Neutrophil (primary cell): ENCODE measurements around the gene UTP20.

Experiments used
- H3K27ac ChIP-seq: fragments of 200-600 bp; sonication (generic); 2 replicates; pipeline ENCODE4 v1.5.1; 2016; ENCODE audit warnings: mild to moderate bottlenecking, moderate library complexity
- H3K27me3 ChIP-seq: fragments of 200-600 bp; sonication (generic); 2 replicates; pipeline ENCODE4 v1.6.0; 2016; ENCODE audit warnings: mild to moderate bottlenecking
- H3K36me3 ChIP-seq: fragments of 200-600 bp; sonication (generic); 2 replicates; pipeline ENCODE4 v1.5.1; 2017
- H3K4me1 ChIP-seq, 2 experiments: fragments of 200-600 bp in 1 of 2; sonication (generic) in 1 of 2; 1 replicate in 1 of 2; 2 replicates in 1 of 2; pipeline versions ENCODE4 v1.5.1 to v1.6.1; 2013 to 2016; ENCODE audit warnings: low read depth in 1 of 2, low read length in 1 of 2, mild to moderate bottlenecking in 1 of 2, moderate library complexity in 1 of 2; ENCODE audit not compliant: control insufficient read depth in 1 of 2, insufficient read depth in 1 of 2
- H3K4me3 ChIP-seq, 2 experiments: fragments of 200-600 bp in 1 of 2; sonication (generic) in 1 of 2; 1 replicate in 1 of 2; 2 replicates in 1 of 2; pipeline ENCODE4 v1.5.1; 2013 to 2016; ENCODE audit warnings: low read depth in 1 of 2, low read length in 1 of 2, mild to moderate bottlenecking in 1 of 2, moderate library complexity in 1 of 2
- H3K9me3 ChIP-seq: fragments of 200-600 bp; sonication (generic); 2 replicates; pipeline ENCODE4 v1.5.1; 2016
- TF ChIP-seq, protein P1 (sequence below): fragments of 200-600 bp; sonication (generic); IDR thresholded peaks from 2 replicates; pipeline ENCODE4 v1.5.1; 2016; ENCODE audit warnings: antibody characterized with exemption

The UTP20 gene

DNA sequence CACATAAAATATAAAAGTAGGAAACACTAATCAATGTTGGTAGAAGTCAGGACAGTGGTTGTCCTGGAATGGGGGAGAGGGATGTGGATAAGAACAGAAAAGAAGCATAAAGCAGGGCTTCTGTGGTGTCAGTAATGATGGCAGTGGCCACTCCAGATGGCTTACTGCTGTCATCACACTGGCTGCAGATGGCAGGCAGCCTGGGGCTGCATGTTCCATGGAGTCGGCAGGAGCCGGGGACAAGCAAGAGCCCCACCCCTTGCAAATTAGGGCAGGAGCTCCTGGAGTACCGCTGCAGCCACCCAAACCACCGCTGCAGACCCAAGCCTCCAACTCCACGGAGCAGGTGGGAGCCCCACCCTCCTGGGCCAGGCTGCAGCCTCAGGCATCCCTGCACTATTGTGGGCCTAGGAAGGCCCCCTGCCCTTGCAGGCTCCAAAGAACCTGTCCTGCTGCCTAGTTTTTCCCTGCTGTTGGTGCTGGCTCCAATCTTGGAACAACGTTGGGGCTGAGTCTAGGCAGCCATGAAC, 41.0 kb upstream of the UTP20 start:
- no peaks in the 10 kb centered on the region for H3K27me3 ChIP-seq
- H3K4me3 ChIP-seq, result no peak overlapping the region
- TF ChIP-seq, protein P1, sequence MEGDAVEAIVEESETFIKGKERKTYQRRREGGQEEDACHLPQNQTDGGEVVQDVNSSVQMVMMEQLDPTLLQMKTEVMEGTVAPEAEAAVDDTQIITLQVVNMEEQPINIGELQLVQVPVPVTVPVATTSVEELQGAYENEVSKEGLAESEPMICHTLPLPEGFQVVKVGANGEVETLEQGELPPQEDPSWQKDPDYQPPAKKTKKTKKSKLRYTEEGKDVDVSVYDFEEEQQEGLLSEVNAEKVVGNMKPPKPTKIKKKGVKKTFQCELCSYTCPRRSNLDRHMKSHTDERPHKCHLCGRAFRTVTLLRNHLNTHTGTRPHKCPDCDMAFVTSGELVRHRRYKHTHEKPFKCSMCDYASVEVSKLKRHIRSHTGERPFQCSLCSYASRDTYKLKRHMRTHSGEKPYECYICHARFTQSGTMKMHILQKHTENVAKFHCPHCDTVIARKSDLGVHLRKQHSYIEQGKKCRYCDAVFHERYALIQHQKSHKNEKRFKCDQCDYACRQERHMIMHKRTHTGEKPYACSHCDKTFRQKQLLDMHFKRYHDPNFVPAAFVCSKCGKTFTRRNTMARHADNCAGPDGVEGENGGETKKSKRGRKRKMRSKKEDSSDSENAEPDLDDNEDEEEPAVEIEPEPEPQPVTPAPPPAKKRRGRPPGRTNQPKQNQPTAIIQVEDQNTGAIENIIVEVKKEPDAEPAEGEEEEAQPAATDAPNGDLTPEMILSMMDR, result no peak
- no peaks in the 10 kb centered on the region for H3K4me1 ChIP-seq
- H3K36me3 ChIP-seq, result no peaks in the 10 kb centered on the region
- no peaks in the 10 kb centered on the region for H3K9me3 ChIP-seq
- no peak overlapping the region for H3K27ac ChIP-seq

DNA sequence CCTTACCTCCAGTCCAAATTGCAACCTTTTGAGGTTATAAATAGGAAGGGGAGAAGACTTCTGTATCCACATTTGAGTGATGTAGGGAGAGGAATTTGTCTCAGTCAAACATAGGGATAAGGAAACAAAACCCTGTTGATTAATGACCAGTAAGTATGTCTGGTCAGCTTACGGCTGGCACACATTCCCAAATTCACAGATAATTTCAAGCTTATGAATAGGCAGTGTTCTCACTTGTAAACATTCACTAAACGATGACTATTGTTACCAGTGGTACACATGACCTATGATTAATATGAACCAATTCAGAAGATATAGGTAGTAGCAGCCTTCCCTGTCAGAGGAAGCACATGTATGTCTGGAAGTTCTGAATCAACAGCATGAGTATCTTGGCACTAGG, 36.8 kb upstream of the UTP20 start:
- no peak overlapping the region for H3K4me3 ChIP-seq

DNA sequence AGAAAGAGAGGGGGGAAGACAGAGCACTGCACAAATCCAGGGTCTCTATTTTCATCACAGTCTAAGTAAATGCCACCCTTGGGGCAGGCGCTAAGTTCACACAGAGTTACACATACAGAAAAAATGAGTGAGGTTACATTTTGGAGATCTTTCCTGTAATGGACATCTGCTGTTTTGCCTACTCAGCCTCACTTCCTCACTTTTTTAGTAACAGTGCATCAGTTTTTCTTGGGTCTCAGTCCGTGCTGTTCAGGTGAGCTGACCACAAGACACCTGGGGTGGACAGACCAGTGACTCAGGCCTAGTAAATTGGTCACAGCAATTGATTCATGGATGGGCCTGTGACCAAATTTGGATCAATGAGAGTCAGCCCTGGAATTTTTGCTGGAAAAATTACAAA, 36.3 kb upstream of the UTP20 start:
- Histone ChIP-seq H3K4me3 (no peak overlapping the region), H3K9me3 (no peaks in the 10 kb centered on the region), H3K27ac (no peak overlapping the region), H3K27me3 (no peaks in the 10 kb centered on the region), H3K36me3 (no peaks in the 10 kb centered on the region), H3K4me1 (no peaks in the 10 kb centered on the region)
- TF ChIP-seq, protein P1, result no peak

More for the DNA sequence above, 36.8 kb upstream of the UTP20 start:
- H3K9me3 ChIP-seq, result no peaks in the 10 kb centered on the region
- TF ChIP-seq, protein P1, result no peak
- H3K27me3 ChIP-seq, result no peaks in the 10 kb centered on the region
- H3K36me3 ChIP-seq, result no peaks in the 10 kb centered on the region
- no peak overlapping the region for H3K27ac ChIP-seq
- no peaks in the 10 kb centered on the region for H3K4me1 ChIP-seq

DNA sequence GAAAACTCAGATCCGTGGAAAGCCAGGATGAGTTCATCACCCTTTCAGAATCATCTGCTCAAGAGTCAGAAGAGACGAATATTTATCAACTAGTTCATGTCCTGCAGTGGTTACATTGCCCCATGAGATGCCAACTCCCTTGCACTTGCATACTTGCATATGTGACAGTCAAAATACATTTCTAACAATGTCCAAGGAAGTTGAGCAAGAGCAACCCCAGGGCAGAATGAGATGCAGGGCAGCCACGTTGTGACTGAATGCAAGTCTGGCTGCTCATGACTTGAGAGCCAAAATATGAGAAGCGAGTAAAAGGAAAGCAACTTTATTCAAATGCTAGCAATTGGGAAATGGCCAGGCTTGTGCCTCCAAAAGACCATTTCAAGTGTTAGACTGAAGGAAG, 23.6 kb upstream of the UTP20 start:
- H3K9me3 ChIP-seq, result no peaks in the 10 kb centered on the region
- TF ChIP-seq, protein P1, result no peak
- no peak overlapping the region for H3K27ac ChIP-seq
- no peaks in the 10 kb centered on the region for H3K36me3 ChIP-seq
- no peaks in the 10 kb centered on the region for H3K27me3 ChIP-seq
- H3K4me1 ChIP-seq, result no peaks in the 10 kb centered on the region
- H3K4me3 ChIP-seq, result no peak overlapping the region

DNA sequence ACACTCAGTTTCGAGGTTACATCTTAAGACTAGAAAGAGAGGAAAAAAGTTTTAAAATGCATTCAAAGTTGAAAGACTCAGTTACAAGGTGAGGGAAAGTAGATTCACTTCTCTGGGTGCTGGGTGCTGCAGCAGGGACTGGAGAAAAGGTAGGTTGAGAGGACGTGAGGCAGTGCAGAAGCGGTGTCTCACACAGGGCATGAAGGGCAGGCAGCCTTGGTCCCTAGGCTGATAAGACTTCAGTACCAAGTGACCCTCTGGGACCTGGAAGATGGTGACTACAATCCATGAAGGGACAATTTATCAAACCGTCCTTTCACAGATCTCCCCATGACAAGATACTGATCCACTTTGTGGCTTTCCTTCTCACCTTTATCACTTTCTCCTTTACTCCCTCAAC, 22.5 kb upstream of the UTP20 start:
- TF ChIP-seq, protein P1, result no peak
- no peaks in the 10 kb centered on the region for H3K27me3 ChIP-seq
- no peak overlapping the region for H3K4me3 ChIP-seq
- H3K4me1 ChIP-seq, result no peaks in the 10 kb centered on the region
- H3K36me3 ChIP-seq, result no peaks in the 10 kb centered on the region
- H3K9me3 ChIP-seq, result no peaks in the 10 kb centered on the region
- H3K27ac ChIP-seq, result no peak overlapping the region

DNA sequence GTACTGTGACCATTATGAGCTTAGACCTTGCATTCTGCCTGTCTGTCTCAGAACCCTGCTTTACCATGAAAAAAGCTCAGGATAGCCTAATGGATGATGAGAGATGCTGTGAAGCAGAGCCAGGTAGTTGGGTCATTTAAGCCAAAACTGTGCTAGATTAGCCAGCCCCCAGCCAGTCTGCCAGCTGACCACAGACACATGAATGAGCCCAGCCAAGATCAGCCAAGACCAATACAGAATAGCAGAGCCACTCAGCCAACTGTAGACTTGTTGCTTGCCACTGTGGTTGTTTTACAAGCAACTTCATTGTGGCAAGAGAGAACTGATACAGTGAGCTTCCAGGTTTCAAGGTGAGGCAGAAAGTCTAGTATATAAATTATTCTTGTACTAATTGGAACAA, 12.8 kb upstream of the UTP20 start:
- peaks cover 3% of the 10 kb centered on the region for H3K27me3 ChIP-seq
- H3K9me3 ChIP-seq, result no peaks in the 10 kb centered on the region
- H3K4me1 ChIP-seq, result no peaks in the 10 kb centered on the region
- H3K27ac ChIP-seq, result no peak overlapping the region
- H3K4me3 ChIP-seq, result no peak overlapping the region
- TF ChIP-seq, protein P1, result no peak
- no peaks in the 10 kb centered on the region for H3K36me3 ChIP-seq
